Coronary artery (tissue), 2 donors: ENCODE measurements around the gene LINGO4.

Source experiments
- DNase-seq: peaks from one replicate; pipeline ENCODE4 v3.0.0-alpha.2; 2017; ENCODE audit warnings: low spot score
- H3K27ac ChIP-seq, 2 donors: fragments of 200-600 bp; sonication (generic); one replicate each; pipeline ENCODE4 v1.5.1; 2016 to 2019
- H3K4me3 ChIP-seq: fragments of 200-600 bp; sonication (generic); 2 replicates; pipeline ENCODE4 v1.5.1; 2016; ENCODE audit warnings: mild to moderate bottlenecking, moderate library complexity
- TF ChIP-seq, protein P1 (sequence below): fragments of 200-600 bp; sonication (generic); IDR thresholded peaks from one replicate; pipeline ENCODE4 v1.5.1; 2019; ENCODE audit warnings: antibody characterized with exemption

The LINGO4 gene

GRCh38 chr1:151809290-151809984, 4.2 kb upstream of the LINGO4 start:
- DNase-seq = no peak

DNA sequence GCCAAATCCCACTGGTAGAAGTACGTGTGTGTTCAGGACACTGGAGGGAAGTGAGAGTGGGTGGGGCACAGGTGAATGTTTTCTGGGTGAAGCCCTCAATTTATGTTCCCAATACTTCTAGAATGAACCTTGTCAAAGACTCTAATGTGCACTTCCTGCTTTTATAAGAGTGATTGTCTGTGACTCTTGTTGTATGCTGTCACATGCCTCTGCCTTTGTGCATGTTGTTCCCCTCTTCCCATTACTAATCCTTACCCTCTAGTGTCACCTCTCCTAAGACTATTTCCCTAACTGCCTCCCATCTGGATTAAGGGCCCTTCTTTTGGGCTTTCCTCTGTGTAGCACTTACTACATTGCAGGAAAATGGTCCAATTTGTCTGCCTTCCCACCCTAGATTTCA, 2.5 kb upstream of the LINGO4 start:
- DNase-seq = no peak
- H3K4me3 ChIP-seq = no peak overlapping the region
- no peak overlapping the region for H3K27ac ChIP-seq
- TF ChIP-seq, protein P1, sequence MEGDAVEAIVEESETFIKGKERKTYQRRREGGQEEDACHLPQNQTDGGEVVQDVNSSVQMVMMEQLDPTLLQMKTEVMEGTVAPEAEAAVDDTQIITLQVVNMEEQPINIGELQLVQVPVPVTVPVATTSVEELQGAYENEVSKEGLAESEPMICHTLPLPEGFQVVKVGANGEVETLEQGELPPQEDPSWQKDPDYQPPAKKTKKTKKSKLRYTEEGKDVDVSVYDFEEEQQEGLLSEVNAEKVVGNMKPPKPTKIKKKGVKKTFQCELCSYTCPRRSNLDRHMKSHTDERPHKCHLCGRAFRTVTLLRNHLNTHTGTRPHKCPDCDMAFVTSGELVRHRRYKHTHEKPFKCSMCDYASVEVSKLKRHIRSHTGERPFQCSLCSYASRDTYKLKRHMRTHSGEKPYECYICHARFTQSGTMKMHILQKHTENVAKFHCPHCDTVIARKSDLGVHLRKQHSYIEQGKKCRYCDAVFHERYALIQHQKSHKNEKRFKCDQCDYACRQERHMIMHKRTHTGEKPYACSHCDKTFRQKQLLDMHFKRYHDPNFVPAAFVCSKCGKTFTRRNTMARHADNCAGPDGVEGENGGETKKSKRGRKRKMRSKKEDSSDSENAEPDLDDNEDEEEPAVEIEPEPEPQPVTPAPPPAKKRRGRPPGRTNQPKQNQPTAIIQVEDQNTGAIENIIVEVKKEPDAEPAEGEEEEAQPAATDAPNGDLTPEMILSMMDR = no peak

More at GRCh38 chr1:151809290-151809984, 4.2 kb upstream of the LINGO4 start:
- Histone ChIP-seq H3K27ac (no peak overlapping the region), H3K4me3 (no peak overlapping the region)
- TF ChIP-seq, protein P1 = no peak

- TF ChIP-seq, protein P1 = no peak
- Histone ChIP-seq H3K4me3 (no peak overlapping the region), H3K27ac (no peak overlapping the region)
- DNase-seq = no peak
These were observed 1.9 kb upstream of the LINGO4 start for GRCh38 chr1:151807131-151807530.

GRCh38 chr1:151806170-151806569, 951 bp upstream of the LINGO4 start:
- TF ChIP-seq, protein P1 = no peak
- no peak overlapping the region for H3K4me3 ChIP-seq
- DNase-seq = peak; percentile 64
- no peak overlapping the region for H3K27ac ChIP-seq

DNA sequence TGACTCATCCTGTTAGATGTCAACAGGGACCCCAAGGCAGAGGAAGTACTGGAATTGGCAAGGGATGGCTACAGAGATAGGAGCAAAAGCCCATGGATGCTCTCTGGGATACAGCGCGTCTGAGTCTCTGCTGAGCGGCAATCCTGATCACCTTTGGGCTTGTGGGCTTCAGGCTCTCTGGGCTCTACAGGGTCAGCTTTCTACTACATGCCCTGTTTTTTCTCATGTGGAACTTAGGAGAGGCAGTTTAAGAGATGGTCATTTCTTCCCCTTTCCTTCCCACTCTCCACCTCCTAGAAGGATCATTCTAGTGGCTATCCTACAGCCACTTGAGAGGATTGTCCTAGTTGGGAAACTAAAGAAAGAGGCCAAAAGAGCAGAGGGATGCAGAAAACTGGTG, 1.3 kb downstream of the LINGO4 start:
- no peak for DNase-seq

DNA sequence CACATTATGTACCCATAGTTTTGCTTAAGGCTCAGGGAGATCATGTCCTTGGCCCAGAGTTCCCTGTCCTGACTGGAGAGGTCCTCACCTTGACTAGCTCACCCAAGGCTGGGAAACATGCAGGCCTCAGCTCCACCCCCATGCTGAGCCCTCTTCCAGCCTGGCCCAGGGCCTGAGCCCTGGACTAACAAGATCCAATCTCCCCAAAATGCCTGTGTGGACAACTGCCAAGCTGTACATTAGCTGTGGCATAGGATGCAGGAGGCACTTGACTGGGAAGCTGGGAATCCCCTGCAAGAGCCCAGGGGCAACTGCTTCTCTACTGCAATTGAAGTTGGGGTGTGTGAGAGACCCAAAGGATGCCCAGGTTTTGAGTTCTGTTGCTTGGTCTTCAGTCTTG, 2.1 kb downstream of the LINGO4 start:
- DNase-seq = peak; percentile 38
- Histone ChIP-seq H3K4me3 (no peak overlapping the region), H3K27ac (no peak overlapping the region)
- TF ChIP-seq, protein P1 = no peak

More for the DNA sequence above, 1.3 kb downstream of the LINGO4 start:
- H3K4me3 ChIP-seq = no peak overlapping the region
- TF ChIP-seq, protein P1 = no peak
- no peak overlapping the region for H3K27ac ChIP-seq

- TF ChIP-seq, protein P1 = no peak
- DNase-seq = peak; percentile 49
- H3K27ac ChIP-seq = no peak overlapping the region
- no peak overlapping the region for H3K4me3 ChIP-seq
These were observed 2.8 kb downstream of the LINGO4 start for GRCh38 chr1:151802372-151802771.
